RKO (cell line): Measurements from ENCODE around the gene MUC6.

Experiments
- DNase-seq: peaks from one replicate; pipeline ENCODE4 v3.0.0-alpha.2; 2016; ENCODE audit warnings: low spot score

The MUC6 gene

DNA sequence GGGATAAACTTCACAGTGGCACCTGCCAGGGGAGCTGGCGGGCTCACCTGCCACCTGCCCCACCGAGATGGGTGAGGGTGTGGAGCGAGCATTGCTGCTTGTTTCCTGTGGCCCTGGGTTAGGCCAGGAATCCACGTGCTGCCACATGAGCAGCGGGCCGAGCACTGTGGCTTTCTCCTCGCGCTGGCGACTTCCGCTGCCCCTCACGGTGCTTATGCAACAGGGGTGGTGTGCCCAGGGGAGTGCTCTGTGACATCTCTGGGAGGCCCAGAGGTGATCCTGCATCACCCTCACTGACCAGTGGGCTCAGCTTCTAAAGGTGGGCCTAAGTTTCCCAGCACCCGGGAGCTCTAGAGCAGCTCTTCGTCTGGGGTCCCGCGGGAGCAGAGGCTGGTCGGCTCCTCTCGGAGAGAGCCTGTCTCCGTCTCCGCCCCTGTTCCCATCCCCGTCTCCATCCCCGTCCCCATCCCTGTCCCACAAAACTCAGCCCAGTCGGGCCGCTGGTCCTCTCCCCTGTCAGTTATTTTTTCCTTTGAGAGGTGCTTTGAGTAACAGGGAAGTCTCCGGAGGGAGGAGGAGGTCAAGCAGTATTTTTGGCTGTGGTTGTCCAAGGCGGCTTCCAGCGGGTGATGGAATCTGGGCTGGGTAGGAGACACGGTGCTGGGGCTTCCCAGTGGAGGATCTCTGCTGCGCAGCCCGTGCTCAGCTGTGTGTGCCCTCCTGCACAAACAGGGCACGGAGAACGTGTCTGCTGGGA, 68.3 kb downstream of the MUC6 start:
- DNase-seq: no peak

- no peak for DNase-seq
Measured at GRCh38 chr11:965206-965775, 71.2 kb downstream of the MUC6 start.

DNA sequence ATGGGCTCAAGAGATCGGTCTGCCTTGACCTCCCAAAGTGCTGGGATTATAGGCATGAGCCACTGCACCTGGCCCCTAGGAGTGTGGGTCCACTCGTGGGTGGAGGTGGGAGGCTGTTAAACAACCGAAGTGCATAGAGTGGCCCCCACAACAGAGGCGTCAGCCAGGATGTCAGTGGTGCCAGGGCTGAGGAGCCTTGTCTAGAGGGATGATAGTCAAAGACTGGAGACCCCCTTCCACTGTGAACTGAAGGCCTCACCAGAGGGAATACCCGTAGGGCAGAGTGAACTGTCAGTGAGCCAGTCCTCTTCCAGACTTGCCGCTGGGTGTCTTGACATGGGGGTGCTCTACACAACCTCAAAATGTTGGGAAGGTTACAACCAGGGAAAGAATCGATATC, 72.7 kb downstream of the MUC6 start:
- no peak for DNase-seq
